Activated CD4-positive, CD25-positive, alpha-beta regulatory T cell (primary cell): ENCODE data around the gene GOLGA3.
"Not testable (repeated sequence)": the region's sequence is repeated elsewhere in the genome, so short reads cannot be mapped to it uniquely, and the experiment has no call there.

Source experiments
- DNase-seq, 4 experiments: peaks; one replicate each; lab custom pipeline; 2025; lab: John Stamatoyannopoulos, UW

The GOLGA3 gene

GRCh38 chr12:132776816-132777568 lies 51.7 kb downstream of the GOLGA3 start:
- DNase-seq: no peak

GRCh38 chr12:132776230-132776625 lies 52.4 kb downstream of the GOLGA3 start:
- DNase-seq: not testable (repeated sequence)

- no peak for DNase-seq
These were observed 53.0 kb downstream of the GOLGA3 start for GRCh38 chr12:132775502-132776229.

GRCh38 chr12:132774646-132775275 lies 53.9 kb downstream of the GOLGA3 start:
- no peak for DNase-seq

GRCh38 chr12:132774159-132774558 lies 54.5 kb downstream of the GOLGA3 start:
- no peak for DNase-seq

- DNase-seq: no peak
These were observed 55.4 kb downstream of the GOLGA3 start for GRCh38 chr12:132773077-132773955.

- DNase-seq: no peak
These were observed 56.1 kb downstream of the GOLGA3 start for GRCh38 chr12:132772606-132773005.

GRCh38 chr12:132771126-132771838 lies 57.4 kb downstream of the GOLGA3 start:
- no peak for DNase-seq

- no peak for DNase-seq
These were observed 62.1 kb downstream of the GOLGA3 start for GRCh38 chr12:132766380-132767085.

GRCh38 chr12:132765361-132765760 lies 63.3 kb downstream of the GOLGA3 start:
- DNase-seq: no peak

- DNase-seq: no peak
These were observed 64.4 kb downstream of the GOLGA3 start for GRCh38 chr12:132764231-132764630.

GRCh38 chr12:132761921-132762583 lies 66.6 kb downstream of the GOLGA3 start:
- DNase-seq: peak; percentile 64 to 85 (median 78)

- peak; percentile 31 to 40 (median 36) for DNase-seq
These were observed 67.4 kb downstream of the GOLGA3 start, which contains the start of gene ANKLE2 for GRCh38 chr12:132761032-132761920. Gene ANKLE2 (minus strand): TSS chr12:132761832. CDS start chr12:132761798, 34 bp downstream.

- no peak for DNase-seq
These were observed 69.3 kb downstream of the GOLGA3 start for GRCh38 chr12:132759359-132759758.

- DNase-seq: peak in 1 of 4 experiments; percentile 39
These were observed 69.8 kb downstream of the GOLGA3 start for GRCh38 chr12:132758825-132759224.

GRCh38 chr12:132754160-132754932 lies 74.3 kb downstream of the GOLGA3 start:
- no peak for DNase-seq

- not testable (repeated sequence) for DNase-seq
These were observed 75.0 kb downstream of the GOLGA3 start for GRCh38 chr12:132753670-132754069.

GRCh38 chr12:132748319-132748718 lies 80.3 kb downstream of the GOLGA3 start:
- no peak for DNase-seq
